Activated gamma-delta T cell treated with Interleukin-2 at 50 U/mL for 16 hours (primary cell): Measurements from ENCODE around the gene SHANK1.

ENCODE experiments used
- DNase-seq: peaks from one replicate; pipeline ENCODE4 v3.0.0-alpha.2; 2020

The SHANK1 gene

GRCh38 chr19:50678323-50678722 lies 41.3 kb downstream of the SHANK1 start:
- no peak for DNase-seq

GRCh38 chr19:50677636-50678035 lies 42.0 kb downstream of the SHANK1 start:
- no peak for DNase-seq

- no peak for DNase-seq
Measured at GRCh38 chr19:50676625-50677197, 42.9 kb downstream of the SHANK1 start.

GRCh38 chr19:50673118-50673517 lies 46.5 kb downstream of the SHANK1 start:
- no peak for DNase-seq

- DNase-seq: no peak
Measured at GRCh38 chr19:50670102-50670380, 49.6 kb downstream of the SHANK1 start.

- DNase-seq: peak; percentile 28
Measured at GRCh38 chr19:50669302-50670101, 50.1 kb downstream of the SHANK1 start.

GRCh38 chr19:50668879-50669278 lies 50.7 kb downstream of the SHANK1 start:
- DNase-seq: no peak

GRCh38 chr19:50668416-50668815 lies 51.2 kb downstream of the SHANK1 start:
- DNase-seq: no peak

- DNase-seq: no peak
Measured at GRCh38 chr19:50667759-50668231, 51.8 kb downstream of the SHANK1 start.

- no peak for DNase-seq
Measured at GRCh38 chr19:50667177-50667758, 52.3 kb downstream of the SHANK1 start.

GRCh38 chr19:50666346-50667176 lies 53.0 kb downstream of the SHANK1 start:
- no peak for DNase-seq

- DNase-seq: no peak
Measured at GRCh38 chr19:50664204-50664603, 55.4 kb downstream of the SHANK1 start.

GRCh38 chr19:50663482-50663790 lies 56.2 kb downstream of the SHANK1 start:
- no peak for DNase-seq

- no peak for DNase-seq
Measured at GRCh38 chr19:50662651-50663481, 56.7 kb downstream of the SHANK1 start.

GRCh38 chr19:50661766-50662650 lies 57.6 kb downstream of the SHANK1 start:
- no peak for DNase-seq

GRCh38 chr19:50661023-50661422 lies 58.6 kb downstream of the SHANK1 start:
- DNase-seq: no peak

- DNase-seq: no peak
Measured at GRCh38 chr19:50660088-50660366, 59.6 kb downstream of the SHANK1 start.

- no peak for DNase-seq
Measured at GRCh38 chr19:50659318-50660087, 60.1 kb downstream of the SHANK1 start.

- DNase-seq: peak; percentile 47
Measured at GRCh38 chr19:50658441-50659317, 60.9 kb downstream of the SHANK1 start.
